ENCODE data around the gene CHST4.
"Not testable (repeated sequence)": the region's sequence is repeated elsewhere in the genome, so short reads cannot be mapped to it uniquely, and the experiment has no call there.

The CHST4 gene

GRCh38 chr16:71524566-71525553 lies 1.4 kb upstream of the CHST4 start:
- no peak for DNase-seq

- DNase-seq: no peak
Measured at GRCh38 chr16:71528257-71528656, 2.0 kb downstream of the CHST4 start.

DNA sequence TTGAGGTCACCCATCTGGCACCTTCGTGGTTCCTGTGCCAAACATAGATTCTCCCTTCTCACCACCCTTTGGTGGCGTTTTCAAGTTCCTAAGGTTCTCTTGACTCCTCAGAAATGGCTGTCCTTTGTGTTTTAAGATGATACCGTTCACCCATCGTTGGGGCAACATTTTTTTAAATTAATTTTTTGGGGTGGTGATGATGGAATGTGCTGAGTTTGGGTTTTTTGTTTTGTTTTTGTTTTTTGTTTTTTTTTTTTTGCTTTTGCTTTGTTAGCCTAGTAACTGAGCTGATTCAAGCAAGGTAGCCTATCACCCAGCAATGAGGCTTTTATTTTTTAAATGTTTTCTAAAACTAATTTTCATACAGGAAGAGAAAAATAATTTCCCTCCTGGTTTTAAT lies 2.6 kb downstream of the CHST4 start:
- DNase-seq: no peak

GRCh38 chr16:71532366-71532765 lies 6.1 kb downstream of the CHST4 start:
- no peak for DNase-seq

GRCh38 chr16:71536752-71537499 lies 10.7 kb downstream of the CHST4 start:
- no peak for DNase-seq

GRCh38 chr16:71537643-71538042 lies 11.4 kb downstream of the CHST4 start:
- no peak for DNase-seq

DNA sequence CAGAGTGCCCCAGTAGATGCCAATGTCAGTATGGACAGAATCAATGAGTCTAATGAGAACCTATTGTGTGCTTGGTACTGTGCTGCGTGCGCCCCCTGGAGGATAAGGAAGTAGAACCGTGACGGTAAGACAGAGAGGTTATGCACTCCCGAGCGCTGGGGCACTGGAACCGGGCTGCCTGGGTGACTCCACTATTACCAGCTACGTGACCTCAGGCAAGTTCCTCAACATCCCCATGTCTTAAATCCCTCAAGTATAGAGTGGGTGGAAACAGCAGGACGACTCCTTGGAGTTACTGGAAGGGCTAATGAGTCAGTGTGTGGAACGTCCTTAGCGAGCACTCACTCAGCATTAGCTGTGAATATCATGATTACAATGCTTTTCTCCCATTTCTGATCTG lies 16.2 kb downstream of the CHST4 start:
- DNase-seq: no peak

DNA sequence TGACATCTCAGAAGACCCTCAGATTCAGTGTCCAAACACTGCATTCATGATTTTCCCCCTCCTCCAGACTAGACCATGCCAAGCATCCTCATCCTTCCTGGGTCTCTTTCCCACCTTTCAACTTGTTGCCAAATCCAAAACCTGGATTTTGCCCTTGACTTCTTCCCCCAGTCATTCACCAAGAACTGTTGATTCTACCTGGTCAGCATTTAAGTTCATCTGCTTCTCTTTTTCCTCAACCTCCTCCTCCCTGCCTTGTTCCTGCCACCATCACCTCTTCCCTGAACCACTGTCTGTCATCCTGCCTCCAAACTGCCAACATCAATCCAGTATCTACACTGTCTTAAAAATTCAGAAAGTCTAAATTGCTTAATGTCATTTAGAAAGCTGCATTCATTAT lies 20.9 kb downstream of the CHST4 start:
- no peak for DNase-seq

- DNase-seq: no peak
Measured at GRCh38 chr16:71552698-71553503, 26.7 kb downstream of the CHST4 start.

- no peak for DNase-seq
Measured at GRCh38 chr16:71555230-71555891, 29.1 kb downstream of the CHST4 start.

DNA sequence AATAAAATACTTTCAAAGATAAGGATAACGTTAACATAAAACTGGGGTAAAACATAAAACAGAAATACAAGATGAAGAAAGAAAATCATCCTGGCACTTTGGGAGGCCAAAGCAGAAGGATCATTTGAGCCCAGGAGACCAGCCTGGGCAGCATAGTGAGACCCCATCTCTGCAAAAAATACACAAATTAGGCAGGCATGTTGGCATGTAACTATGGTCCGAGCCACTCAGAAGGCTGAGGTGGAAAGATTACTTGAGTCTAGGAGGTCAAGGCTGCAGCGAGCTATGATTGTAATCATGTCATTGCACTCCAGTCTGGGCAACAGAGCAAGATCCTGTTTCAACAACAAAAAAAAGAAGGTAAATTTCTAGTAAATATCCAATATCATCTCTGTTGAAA lies 31.1 kb downstream of the CHST4 start:
- no peak for DNase-seq

DNA sequence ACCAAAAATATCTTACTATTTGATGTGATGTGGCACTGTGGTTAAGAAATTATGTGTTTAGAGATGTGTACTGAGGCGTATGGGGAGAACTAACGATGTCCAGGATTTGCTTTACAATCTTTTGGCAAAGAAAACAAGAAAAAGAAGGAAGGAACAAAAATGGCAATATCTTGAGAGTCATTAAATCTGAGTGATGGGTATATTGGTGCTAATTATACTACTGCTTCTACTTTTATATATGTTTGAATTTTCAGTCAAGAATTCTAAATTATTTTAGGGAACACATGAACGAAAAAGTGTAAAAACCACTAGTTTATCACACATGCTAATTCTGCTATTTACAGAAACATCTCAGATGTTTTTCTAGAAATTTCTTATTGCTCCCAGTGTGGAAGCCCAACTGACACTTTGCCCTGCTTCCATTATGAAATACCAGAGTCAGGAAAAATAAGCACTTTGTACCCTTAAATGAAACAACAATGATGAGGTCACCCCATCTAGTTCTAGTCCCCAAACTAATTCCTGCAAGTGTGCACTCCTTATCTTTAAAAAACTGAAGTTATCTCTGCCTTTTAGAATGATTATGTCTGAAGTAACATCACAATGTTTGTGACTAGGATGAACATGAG lies 31.8 kb downstream of the CHST4 start:
- DNase-seq: no peak

DNA sequence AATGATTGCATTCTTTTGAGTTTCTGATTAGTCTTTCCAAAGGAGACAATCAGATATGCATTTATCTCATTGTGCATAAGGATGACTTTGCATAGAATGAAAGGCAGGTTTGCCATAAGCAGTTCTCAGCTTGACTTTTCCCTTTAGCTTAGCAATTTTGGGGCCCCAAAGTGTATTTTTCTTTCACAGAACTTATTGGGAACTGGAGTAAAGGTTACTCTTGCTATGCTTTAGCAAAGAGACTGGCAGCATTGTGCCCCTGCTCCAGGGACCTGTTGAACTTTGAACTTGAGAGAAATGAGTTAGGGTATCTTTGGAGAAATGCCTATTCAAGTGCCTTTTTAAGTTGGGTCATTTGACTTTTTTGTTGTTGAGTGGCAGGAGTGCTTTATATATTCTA lies 33.6 kb downstream of the CHST4 start:
- no peak for DNase-seq

- not testable (repeated sequence) for DNase-seq
Measured at GRCh38 chr16:71561886-71562285, 35.7 kb downstream of the CHST4 start.

DNA sequence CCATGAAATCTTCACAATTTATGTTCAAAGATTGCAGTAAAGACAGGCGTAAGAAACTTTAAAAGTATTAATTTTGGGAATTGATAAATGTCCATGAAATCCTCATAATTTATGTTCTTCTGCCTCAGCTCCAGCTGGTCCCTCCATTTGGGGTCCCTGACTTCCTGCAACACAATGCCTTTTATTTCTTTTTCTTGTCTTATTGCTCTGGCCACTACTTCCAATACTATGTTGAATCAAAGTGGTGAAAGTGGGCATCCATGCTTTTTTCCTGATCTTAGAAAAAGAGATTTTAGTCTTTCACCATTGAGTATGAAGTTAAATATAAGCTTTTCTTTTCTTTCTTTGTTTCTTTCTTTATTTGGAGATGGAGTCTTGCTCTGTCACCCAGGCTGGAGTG lies 36.3 kb downstream of the CHST4 start:
- no peak for DNase-seq

GRCh38 chr16:71564335-71564967 lies 38.2 kb downstream of the CHST4 start:
- DNase-seq: no peak

DNA sequence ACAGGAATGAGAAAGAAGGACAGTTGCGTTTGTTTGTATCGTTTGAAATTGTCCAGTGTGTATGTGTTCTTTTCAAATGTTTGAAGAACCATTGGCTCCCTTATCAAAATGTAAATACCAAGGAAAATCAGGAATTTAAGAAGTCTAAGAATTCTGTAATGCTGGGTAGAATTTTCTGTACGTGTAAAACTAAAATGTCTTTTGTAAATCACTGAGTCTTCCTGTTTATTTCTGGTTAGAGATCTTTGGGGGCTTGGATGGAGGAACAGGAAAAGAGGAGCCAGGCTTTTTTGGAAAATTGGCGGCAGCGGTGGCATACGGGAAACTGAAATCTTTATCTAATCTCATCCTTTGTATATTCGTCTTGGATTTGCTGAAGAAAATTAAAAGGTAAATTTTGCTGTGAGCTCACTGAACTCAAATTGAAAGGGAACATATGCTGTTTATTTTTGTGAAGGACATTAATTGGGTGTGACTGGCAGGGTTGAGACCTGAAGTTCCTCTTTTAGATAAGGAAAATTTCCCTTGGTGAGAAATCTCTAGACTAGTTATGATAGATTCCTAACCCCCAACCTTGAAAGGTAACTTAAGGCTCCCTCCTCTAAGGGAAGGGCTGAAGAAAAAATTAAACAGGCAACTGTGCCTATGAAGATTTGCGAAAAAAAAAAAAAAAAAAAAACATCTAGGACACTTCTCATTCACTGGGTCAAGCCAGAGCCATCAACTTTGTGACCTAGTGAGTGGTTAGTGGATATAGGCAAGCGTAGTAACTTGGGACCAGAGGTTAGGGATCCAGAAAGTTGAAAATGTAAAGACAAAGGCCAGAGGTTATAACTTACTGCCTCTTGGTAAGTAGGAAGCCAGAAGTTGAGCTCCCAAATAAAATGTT lies 39.8 kb downstream of the CHST4 start:
- DNase-seq: no peak

DNA sequence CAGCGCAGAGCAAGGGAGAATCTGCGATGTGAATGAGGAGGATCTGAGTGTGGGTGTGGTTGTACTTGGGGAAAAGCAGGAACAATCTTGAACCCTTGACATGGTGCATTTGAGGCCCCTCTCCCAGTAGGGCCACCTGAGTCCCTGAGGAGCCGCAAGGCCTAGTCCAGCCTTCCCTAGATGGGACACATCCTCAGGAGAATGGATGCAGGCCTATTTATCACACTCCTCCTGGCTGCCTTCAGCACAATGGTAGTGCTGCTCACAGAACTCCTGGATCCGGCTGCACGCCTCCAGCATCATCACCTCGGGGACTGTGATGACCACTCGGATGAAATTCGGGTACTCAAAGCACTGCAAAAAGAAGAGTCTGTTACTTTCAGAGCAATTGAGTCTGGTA lies 41.7 kb downstream of the CHST4 start:
- DNase-seq: no peak

DNA sequence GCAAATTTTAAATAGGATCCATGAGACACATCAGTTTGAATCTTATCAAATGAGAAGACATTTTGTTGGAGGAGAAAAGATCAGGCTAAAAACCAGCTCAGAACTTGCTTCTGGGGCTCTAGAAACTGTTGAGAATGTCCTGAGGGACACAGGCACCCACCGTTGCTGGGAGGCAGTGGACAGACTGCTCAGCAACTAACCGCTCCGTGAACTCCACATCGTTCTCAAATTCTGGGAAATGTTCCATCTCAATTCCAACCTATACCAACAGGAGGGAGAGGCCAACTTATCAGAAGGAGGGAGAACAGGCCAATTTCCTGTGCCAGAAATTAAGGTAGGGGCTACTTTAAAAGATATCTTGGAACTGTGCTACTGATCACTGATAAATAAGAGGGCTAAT lies 42.3 kb downstream of the CHST4 start:
- DNase-seq: no peak

- no peak for DNase-seq
Measured at GRCh38 chr16:71569621-71570020, 43.4 kb downstream of the CHST4 start.

DNA sequence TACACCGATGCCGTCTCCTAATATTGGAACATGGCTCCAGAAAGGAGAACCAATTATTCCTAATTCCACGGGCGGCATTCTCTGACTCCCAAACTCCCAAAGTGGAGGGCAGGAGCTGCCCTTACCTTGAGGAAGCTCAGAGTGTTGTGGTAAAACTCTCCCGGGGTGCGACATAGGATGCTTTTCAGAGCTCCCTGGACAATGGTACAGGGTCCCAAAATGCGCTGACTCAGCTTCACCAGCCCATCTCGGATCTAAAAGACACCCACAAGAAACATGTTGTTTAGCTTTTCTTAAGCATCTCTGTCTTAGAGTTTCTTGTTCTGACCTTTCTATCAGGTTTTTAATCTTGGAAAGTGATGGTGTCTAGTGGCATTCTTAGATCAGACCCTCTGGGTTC lies 43.9 kb downstream of the CHST4 start:
- no peak for DNase-seq
